GM12875 (cell line): ENCODE results near the gene CDC37L1.

Experiments used
- H3K4me3 ChIP-seq: one replicate; pipeline ENCODE4 v1.5.1; 2011; ENCODE audit warnings: low read depth, low read length, control low read depth
- TF ChIP-seq, protein P1 (sequence below): IDR thresholded peaks from 2 replicates; pipeline ENCODE4 v1.5.1; 2011; ENCODE audit warnings: low read depth, mild to moderate bottlenecking, control low read depth, inconsistent platforms, low read length, moderate library complexity, borderline replicate concordance; ENCODE audit not compliant: insufficient read depth

The CDC37L1 gene

DNA sequence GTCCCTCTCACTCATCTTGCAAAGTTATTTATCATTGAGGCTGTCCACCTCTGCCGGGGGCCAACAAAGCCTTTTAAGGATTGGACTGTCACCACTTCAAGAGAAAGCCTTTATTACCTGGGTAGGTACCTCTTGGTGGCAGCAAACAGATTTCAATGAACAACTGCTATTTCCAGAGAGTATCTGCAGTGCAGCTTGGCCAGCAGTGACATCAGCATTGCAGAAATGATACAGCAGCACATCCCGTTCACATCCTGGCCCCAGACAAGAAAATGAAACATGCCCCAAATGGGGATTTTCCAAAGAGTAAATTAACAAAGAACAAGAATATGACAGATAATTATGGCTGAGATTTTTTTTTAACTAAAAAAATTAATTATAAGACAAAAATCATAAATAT is 10.8 kb upstream of the CDC37L1 start:
- TF ChIP-seq, protein P1, sequence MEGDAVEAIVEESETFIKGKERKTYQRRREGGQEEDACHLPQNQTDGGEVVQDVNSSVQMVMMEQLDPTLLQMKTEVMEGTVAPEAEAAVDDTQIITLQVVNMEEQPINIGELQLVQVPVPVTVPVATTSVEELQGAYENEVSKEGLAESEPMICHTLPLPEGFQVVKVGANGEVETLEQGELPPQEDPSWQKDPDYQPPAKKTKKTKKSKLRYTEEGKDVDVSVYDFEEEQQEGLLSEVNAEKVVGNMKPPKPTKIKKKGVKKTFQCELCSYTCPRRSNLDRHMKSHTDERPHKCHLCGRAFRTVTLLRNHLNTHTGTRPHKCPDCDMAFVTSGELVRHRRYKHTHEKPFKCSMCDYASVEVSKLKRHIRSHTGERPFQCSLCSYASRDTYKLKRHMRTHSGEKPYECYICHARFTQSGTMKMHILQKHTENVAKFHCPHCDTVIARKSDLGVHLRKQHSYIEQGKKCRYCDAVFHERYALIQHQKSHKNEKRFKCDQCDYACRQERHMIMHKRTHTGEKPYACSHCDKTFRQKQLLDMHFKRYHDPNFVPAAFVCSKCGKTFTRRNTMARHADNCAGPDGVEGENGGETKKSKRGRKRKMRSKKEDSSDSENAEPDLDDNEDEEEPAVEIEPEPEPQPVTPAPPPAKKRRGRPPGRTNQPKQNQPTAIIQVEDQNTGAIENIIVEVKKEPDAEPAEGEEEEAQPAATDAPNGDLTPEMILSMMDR = no peak
- no peak overlapping the region for H3K4me3 ChIP-seq

DNA sequence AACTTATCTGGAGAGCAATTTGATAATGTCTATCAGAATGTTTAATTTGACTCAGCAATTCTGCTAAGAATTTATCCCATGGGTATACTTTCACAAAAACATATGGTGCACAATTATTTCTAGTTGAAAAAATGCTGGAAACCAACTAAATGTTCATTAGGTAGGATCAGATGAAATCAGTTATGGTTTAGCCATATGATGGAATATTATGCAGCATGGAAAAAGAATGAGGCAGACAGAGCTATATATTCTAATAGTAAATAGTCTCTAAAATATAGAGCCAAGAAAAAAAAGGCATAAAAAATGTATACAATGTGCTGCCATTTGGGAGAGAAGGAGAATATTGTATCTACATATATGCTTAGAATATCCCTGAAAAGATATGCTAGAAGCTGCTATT is 9.5 kb upstream of the CDC37L1 start:
- TF ChIP-seq, protein P1 = no peak

DNA sequence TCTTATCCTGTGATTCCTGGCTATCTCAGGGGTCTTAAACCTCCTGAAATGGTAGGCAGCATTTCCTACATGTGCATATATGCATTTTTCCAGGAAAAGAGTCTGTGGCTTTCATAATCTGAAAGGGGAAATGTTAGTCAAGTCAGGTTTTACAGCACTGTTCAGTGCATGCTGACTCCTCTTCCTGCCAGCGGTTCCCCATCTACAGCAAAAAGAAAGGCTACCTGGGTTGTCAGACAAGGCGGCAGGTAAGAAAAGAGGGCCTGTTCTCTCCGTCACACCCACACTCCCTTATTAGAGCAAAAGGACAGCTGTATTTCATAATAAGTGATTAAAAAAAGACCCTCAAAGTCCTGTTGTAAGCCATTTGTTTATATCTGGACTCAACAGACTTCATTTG is 8.8 kb upstream of the CDC37L1 start:
- H3K4me3 ChIP-seq = no peak overlapping the region
- TF ChIP-seq, protein P1 = no peak

More for the DNA sequence above, 9.5 kb upstream of the CDC37L1 start:
- H3K4me3 ChIP-seq = no peak overlapping the region

DNA sequence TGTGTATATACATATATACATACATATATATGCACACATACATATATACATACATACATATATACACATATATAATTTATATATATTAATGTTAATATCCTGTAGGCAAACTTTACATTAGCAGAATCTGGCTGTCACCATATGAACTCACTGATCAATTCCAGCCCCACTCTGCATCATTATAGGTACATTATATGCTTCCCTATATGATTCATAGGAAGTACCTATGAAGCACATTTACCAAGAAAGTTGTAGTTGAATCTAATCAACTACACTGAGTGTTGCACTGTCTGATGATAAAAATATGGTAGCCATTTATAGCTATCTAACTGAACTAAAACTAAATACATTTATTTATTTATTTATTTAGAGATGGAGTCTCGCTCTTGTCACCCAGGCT is 7.6 kb upstream of the CDC37L1 start:
- TF ChIP-seq, protein P1 = no peak
- no peak overlapping the region for H3K4me3 ChIP-seq

DNA sequence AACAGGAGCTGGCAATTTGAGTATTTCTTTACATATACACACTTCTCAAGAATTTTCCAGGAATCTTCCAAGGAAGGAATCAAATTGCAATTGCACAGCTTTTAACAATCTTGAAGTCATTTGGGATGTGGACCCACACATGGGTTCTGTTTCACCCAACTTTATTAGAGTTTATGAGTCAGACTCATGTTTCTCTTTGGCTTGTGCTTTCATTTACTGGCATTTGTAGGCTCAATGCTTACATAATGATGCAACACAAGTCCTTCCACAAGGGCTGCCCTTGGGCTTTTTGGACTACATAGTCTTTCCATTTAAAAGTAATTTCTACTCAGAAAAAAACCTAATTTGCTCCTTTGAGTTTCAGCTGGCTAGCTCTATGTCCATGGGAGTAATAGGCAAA is 4.6 kb upstream of the CDC37L1 start:
- TF ChIP-seq, protein P1 = no peak
- H3K4me3 ChIP-seq = no peak overlapping the region

DNA sequence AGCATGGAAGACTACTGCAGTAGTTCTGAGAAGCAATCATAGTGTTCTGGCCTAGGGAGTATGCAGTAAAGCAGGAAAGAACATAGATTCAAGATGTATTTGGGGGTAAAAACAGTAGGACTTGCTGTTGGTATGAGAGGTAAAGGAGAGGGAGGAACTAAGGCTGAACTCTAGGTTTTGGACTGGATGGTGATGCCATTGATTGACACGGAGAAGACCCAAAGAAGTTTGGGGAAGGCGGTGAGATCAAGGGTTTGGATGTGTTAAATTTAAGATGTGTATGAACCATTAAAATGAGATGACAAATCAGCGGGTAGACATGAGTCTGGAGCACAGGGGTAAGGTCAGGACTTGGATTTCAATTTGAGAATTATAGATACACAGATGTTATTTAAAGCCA is 2.0 kb upstream of the CDC37L1 start:
- TF ChIP-seq, protein P1 = no peak
- H3K4me3 ChIP-seq = no peak overlapping the region

DNA sequence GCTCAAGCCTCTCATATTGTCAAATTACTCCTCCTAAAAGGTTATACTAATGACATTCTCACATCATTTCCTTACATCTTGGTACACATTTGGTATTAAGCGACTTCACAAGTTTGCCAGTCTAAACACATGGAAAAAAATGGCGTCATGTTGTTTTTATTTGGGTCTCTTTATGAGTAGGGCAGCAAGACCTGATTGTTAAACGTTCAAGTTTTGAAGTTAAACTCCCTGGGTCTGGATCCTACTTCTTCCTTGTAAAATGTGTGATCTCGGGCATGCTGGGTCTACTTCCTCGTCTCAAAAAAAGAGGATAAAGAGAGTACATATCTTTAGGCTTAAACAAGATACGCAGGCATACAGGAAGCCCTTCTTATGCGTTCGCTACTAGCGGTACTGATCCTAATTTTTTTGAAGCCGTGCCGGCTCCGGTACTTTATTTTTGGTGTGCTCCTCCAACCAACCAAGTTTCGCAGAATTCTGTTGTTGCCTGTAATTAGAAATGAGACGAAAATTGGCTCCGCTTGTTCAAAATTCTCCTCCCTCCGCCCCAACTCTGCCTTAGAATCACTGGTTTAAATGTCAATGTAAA is 596 bp upstream of the CDC37L1 start:
- TF ChIP-seq, protein P1 = no peak
- H3K4me3 ChIP-seq = peak overlapping the region; percentile 58
